A673 (cell line): ENCODE data around the gene ZNF286A.
"Not testable (repeated sequence)": the region's sequence is repeated elsewhere in the genome, so short reads cannot be mapped to it uniquely, and the experiment has no call there.

Experiments used
- CTCF ChIP-seq: fragments of 300-800, 200-600 bp; sonication (generic); conservative IDR thresholded peaks from 2 replicates; pipeline ENCODE4 v1.5.1; 2017; ENCODE audit warnings: low read depth, mild to moderate bottlenecking, antibody characterized with exemption, low read length, moderate library complexity, mixed read lengths
- EZH2 ChIP-seq: fragments of 200-600 bp; sonication (generic); IDR thresholded peaks from 2 replicates; pipeline ENCODE4 v1.6.1; 2017; ENCODE audit warnings: borderline replicate concordance, low read depth, mild to moderate bottlenecking, mixed read lengths, antibody characterized with exemption, low read length; ENCODE audit not compliant: poor library complexity, severe bottlenecking

GRCh38 chr17:15749403-15749802 lies 49.9 kb downstream of the ZNF286A start:
- TF ChIP-seq CTCF, EZH2: not testable (repeated sequence)
